AG09319 (cell line): Measurements from ENCODE around the gene NT5M.

ENCODE experiments used
- DNase-seq: peaks from one replicate; pipeline ENCODE4 v3.0.0-alpha.2; 2010; ENCODE audit warnings: low read depth; ENCODE audit errors: extremely low read depth
- TF ChIP-seq, protein P1 (sequence below): IDR thresholded peaks from 2 replicates; pipeline ENCODE4 v1.5.1; 2011; ENCODE audit warnings: low read depth, mild to moderate bottlenecking, inconsistent platforms, low read length, moderate library complexity

NT5M gene

DNA sequence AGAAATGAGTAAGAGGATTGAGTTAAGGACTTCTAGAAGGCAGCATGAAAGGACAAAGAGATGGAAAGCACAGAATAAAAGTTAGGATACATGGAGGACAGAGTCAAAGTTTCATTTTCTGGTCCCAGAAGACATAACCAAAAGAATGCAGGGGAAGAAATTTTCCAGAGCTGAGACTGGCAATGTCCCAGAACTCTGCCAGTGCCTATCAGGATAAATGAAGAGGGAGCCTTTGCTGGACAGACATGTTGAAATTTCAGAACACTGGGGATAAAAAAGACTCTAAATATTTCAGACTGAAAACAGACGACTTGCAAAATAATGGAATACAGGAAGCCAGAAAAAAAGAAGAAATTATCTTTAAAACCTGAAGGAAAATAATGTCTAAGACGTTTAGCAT lies 55.7 kb downstream of the NT5M start:
- DNase-seq = no peak

DNA sequence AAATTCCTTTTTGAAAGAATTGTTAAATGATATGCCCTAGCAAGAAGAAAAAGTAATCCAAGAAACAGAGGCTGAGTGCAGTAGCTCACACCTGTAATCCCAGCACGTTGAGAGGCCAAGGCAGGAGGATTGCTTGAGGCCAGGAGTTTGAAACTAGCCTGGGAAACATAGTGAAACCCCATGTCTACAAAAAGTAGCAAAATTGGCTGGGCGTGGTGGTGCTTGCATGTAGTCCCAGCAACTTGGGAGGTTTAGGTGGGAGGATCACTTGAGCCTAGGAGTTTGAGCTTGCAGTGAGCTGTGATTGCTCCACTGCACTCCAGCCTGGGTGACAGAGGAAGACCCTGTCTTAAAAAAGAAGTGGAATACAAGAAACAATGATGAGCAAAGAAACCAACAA lies 56.1 kb downstream of the NT5M start:
- TF ChIP-seq, protein P1, sequence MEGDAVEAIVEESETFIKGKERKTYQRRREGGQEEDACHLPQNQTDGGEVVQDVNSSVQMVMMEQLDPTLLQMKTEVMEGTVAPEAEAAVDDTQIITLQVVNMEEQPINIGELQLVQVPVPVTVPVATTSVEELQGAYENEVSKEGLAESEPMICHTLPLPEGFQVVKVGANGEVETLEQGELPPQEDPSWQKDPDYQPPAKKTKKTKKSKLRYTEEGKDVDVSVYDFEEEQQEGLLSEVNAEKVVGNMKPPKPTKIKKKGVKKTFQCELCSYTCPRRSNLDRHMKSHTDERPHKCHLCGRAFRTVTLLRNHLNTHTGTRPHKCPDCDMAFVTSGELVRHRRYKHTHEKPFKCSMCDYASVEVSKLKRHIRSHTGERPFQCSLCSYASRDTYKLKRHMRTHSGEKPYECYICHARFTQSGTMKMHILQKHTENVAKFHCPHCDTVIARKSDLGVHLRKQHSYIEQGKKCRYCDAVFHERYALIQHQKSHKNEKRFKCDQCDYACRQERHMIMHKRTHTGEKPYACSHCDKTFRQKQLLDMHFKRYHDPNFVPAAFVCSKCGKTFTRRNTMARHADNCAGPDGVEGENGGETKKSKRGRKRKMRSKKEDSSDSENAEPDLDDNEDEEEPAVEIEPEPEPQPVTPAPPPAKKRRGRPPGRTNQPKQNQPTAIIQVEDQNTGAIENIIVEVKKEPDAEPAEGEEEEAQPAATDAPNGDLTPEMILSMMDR = no peak
- no peak for DNase-seq

More for the DNA sequence above, 55.7 kb downstream of the NT5M start:
- TF ChIP-seq, protein P1 = no peak

DNA sequence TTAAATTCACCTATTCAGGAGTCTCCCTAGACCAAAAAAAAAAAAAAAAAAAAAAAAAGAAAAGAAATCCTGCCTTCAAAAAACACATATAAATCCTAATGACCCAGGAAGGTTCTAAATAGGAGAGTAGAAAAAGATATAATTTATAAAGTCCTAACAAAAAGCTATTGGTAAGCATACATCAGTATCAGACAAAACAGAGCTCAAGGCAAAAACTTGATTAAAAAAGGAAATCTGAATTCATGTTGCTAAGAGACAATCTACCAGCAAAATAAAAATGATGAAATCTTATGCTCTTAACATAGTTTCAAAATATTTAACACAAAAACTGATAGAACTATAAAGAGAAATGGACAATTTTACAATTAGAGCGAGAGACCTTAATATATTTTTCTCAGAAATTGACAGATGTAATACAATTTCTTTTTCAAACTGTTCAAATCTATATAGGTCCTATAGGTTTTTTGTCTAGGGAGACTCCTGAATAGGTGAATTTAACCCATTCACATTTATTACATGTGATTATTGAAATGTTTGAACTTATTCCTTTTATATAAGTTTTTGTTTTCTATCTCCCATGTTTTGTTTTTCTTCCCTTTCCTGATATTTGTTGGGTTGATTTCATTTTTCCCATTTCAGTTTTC lies 57.0 kb downstream of the NT5M start:
- TF ChIP-seq, protein P1 = no peak
- DNase-seq = no peak

DNA sequence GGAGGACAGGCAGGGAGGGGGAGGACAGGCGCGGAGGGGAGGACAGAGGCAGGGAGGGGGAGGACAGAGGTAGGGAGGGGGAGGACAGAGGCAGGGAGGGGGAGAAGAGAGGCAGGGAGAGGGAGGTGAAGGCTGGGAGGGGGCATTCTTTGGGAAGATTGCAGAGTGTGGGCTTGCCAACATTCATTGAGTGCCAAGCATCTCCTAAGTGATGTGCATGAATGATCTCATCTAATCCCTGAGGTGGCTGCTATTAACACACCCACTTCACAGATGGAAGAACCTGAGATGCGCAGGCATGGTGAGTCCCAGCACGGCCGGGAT lies 58.3 kb downstream of the NT5M start:
- no peak for DNase-seq
- TF ChIP-seq, protein P1 = no peak

DNA sequence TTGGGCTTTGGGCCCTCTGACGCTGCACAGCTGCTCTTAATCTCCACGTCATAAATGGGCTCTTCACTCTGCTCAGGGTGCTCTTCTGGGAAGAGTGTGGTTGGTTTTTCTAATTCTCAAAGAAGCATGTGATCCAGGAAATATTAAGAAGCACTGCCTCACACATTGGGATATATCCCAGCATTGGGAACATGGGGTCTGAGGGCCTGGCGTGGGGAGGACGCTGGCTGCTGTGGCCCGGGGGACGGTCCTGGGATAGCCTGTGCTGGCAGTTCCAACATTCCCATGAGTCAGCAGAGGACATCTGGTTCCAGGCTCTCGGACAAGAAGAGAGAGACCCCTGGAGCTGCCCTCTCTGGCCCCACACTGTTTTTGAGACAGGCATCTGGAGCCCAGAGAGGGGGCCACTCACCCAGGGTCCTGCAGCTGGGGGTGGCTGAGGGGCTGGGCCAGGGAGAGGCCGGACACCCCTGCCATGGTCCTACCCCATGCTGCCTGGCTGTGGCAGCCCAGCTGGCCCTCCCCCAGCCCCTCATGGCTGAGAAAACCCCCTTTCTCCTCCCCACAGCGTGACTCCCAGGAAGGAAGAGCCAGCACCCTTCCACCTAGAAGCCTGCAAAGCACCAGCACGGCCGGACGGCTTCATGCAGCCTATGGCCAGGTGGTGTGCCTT lies 58.8 kb downstream of the NT5M start:
- TF ChIP-seq, protein P1 = no peak
- DNase-seq = no peak

DNA sequence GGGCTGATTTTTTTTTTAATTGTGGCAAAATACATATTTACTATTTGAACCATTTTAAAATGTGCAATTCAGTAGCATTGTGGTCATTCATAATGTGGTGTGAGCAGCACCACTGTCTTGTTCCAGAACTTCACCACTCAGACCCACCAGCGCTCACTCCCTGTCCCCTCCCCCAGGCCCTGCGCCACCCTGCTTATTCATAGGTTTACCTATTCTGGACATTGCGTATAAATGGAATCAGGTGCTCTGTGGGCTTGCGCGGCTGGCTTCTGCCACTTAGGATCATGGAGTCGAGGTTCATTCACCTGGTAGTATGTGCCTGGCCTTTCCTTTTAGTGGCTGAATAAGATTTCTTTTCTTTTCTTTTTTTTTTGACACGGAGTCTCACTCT lies 59.4 kb downstream of the NT5M start:
- DNase-seq = no peak
- TF ChIP-seq, protein P1 = no peak

DNA sequence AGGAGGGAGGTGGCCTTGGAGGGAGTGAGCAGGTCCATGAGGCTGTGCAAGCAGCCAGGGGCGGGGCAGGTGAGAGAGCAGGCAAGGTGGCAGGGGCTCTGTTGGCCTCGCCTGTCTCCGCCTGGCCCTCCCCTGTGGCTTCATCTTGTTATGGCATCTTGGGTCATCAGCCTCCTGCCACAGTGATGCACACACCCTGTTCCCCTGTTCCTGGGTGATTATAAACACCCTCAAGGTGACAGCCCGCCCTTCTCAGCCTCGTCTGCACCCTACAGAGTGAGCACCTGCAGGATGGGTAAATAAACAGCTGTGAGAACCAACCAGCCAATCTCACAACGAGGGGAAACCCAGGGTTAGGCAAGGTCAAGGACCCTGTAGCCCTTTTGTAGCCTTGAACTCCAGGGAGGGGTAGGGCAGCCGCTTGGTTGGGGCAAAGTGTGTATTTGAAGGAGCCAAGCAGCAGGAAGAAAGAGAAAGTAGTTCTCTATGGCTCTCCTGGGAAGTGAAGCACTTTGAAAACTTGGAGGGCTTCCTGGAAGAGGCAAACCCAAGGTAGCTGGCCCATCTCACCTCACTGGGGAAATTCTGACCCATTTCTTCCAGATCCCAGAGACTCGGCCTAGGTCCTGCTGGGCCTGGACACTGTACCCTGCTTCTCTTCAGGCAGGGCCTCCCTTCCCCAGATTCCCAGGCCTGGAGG lies 60.6 kb downstream of the NT5M start:
- TF ChIP-seq, protein P1 = no peak
- DNase-seq = no peak
